Subcutaneous adipose tissue (tissue), 4 donors: ENCODE results near the gene COX10. TPM values are rescaled to one million over a fixed set of nuclear protein-coding genes. Genes with fewer than 3 reads are reported as not detected.

Experiments
- CTCF ChIP-seq: fragments of 450-650 bp; IDR thresholded peaks from one replicate; pipeline ENCODE4 v1.5.1; 2016; ENCODE audit warnings: low read depth, mild to moderate bottlenecking, control low read depth, antibody characterized with exemption, moderate library complexity
- total RNA-seq, 4 donors: library from RNA; depleted of rRNA; stranded (reverse); fragments of >200 nt; gene quantifications; one replicate each; pipeline ENCODE4 v1.1.0, GENCODE V29; 2016

COX10 gene
- total RNA-seq, 4 donors from 2014 or later, result 13.9 to 25.9 (median 15.8) TPM

GRCh38 chr17:14158707-14159106, 89.4 kb downstream of the COX10 start:
- TF ChIP-seq CTCF, result no peak

- TF ChIP-seq CTCF, result no peak
Measured at GRCh38 chr17:14161419-14161818, 92.1 kb downstream of the COX10 start.

- no peak for TF ChIP-seq CTCF
Measured at GRCh38 chr17:14165616-14166015, 96.3 kb downstream of the COX10 start.

- TF ChIP-seq CTCF, result no peak
Measured at GRCh38 chr17:14168582-14168981, 99.3 kb downstream of the COX10 start.

- TF ChIP-seq CTCF, result no peak
Measured at GRCh38 chr17:14169287-14169686, 100.0 kb downstream of the COX10 start.

GRCh38 chr17:14169901-14170300, 100.6 kb downstream of the COX10 start:
- TF ChIP-seq CTCF, result no peak

GRCh38 chr17:14196377-14196997, 127.2 kb downstream of the COX10 start:
- no peak for TF ChIP-seq CTCF
